Transverse colon (tissue), 4 donors: Measurements from ENCODE around the gene FAM118B. TPM values are rescaled to one million over a fixed set of nuclear protein-coding genes. Genes with fewer than 3 reads are reported as not detected.
A peak's percentile ranks its signal among the peaks of the same experiment; 100 is the strongest.

Source experiments
- DNase-seq: peaks from one replicate; pipeline ENCODE4 v3.0.0-alpha.2; 2019
- H3K27ac ChIP-seq, 4 donors: fragments of 200-600 bp; sonication (generic); 2 replicates each; pipeline ENCODE4 v1.5.1; 2016 to 2018; ENCODE audit warnings: inconsistent platforms in 4 of 4
- H3K27me3 ChIP-seq: fragments of 200-600 bp; sonication (generic); 2 replicates; pipeline ENCODE4 v1.5.1; 2017; ENCODE audit warnings: inconsistent platforms
- H3K36me3 ChIP-seq, 4 donors: fragments of 200-600 bp; sonication (generic); 2 replicates each; pipeline ENCODE4 v1.5.1; 2017 to 2019; ENCODE audit warnings: inconsistent platforms in 4 of 4
- H3K4me1 ChIP-seq, 4 donors: fragments of 200-600 bp; sonication (generic); 2 replicates each; pipeline ENCODE4 v1.5.1; 2017 to 2020; ENCODE audit warnings: inconsistent platforms in 4 of 4
- H3K4me3 ChIP-seq, 4 donors: fragments of 200-600 bp; sonication (generic); 1 replicate in 1 of 4; 2 replicates in 3 of 4; pipeline versions ENCODE4 v1.5.1 to v1.6.1; 2017 to 2019; ENCODE audit warnings: inconsistent platforms in 4 of 4
- H3K9me3 ChIP-seq, 2 donors: fragments of 200-600 bp; sonication (generic); 2 replicates each; pipeline ENCODE4 v1.5.1; 2017 to 2019; ENCODE audit warnings: inconsistent platforms in 2 of 2
- CTCF ChIP-seq, 5 experiments: fragments of 200-600 bp in 3 of 5; fragments of 450-650 bp in 2 of 5; sonication (generic) in 3 of 5; IDR thresholded peaks; 1 replicate in 2 of 5; 2 replicates in 3 of 5; pipeline ENCODE4 v1.5.1; 2016 to 2017; ENCODE audit warnings: antibody characterized with exemption in 5 of 5, inconsistent platforms in 3 of 5, mild to moderate bottlenecking in 2 of 5, moderate library complexity in 1 of 5
- EP300 ChIP-seq: sonication (generic); formaldehyde crosslinking; IDR thresholded peaks from one replicate; pipeline ENCODE4 v1.6.1; 2017; ENCODE audit warnings: antibody characterized with exemption, low read depth
- POLR2A ChIP-seq: fragments of 450-650 bp; IDR thresholded peaks from one replicate; pipeline ENCODE4 v1.6.1; 2016; ENCODE audit warnings: antibody characterized with exemption, mild to moderate bottlenecking, moderate library complexity
- POLR2AphosphoS5 ChIP-seq, 3 donors: sonication (generic); formaldehyde crosslinking; IDR thresholded peaks; one replicate each; pipeline ENCODE4 v1.6.1; 2016; ENCODE audit warnings: antibody characterized with exemption in 3 of 3
- WGBS, 2 donors: methylation state at CpG; one replicate each; pipeline ENCODE4 v1.1.5; 2018; ENCODE audit warnings: low coverage in 1 of 2; 5-methylcytosine and 5-hydroxymethylcytosine counted together
- in situ Hi-C, 4 donors: fragments of 200-750 bp; cut with MboI; loops; one replicate each; pipeline versions ENCODE4 v1.15.0 to v1.15.1; 2017; ENCODE audit warnings: low sequenced_read_pairs in 3 of 4, low pct_ligation_motif_present in 1 of 4, low pct_unique_long_range_greater_than_20kb in 1 of 4
- intact Hi-C: fragments of 100-400 bp; cut with DNase I; formaldehyde crosslinking; loops from one replicate; pipeline ENCODE4 v1.15.1; 2023; ENCODE audit warnings: low total_unique reads
- total RNA-seq, 4 donors: library from RNA; depleted of rRNA; stranded (reverse); fragments of >200 nt; gene quantifications; one replicate each; pipeline ENCODE4 v1.1.0, GENCODE V29; 2016

FAM118B gene
- 10 to 100 TPM; 13.7 to 54.5 (median 47.3) TPM for total RNA-seq

GRCh38 chr11:126211236-126212088 is at the start of gene FAM118B, which contains the start of gene RPUSD4:
TSS of gene FAM118B (plus strand) at chr11:126211782. CDS start at chr11:126235002, 23,220 bp downstream.
TSS of gene RPUSD4 (minus strand) at chr11:126211650. CDS start at chr11:126211638, 12 bp downstream.
- Histone ChIP-seq H3K9me3 (no peaks in the 10 kb centered on the region), H3K27me3 (no peaks in the 10 kb centered on the region), H3K27ac (peak within 1 kb of the TSS; percentile 83 to 88 (median 84)), H3K36me3 (peaks cover 0 to 12% (median under 1%) of the 10 kb centered on the region in 4 donors), H3K4me3 (peak within 1 kb of the TSS; percentile 71 to 92 (median 80)), H3K4me1 (peaks cover 0 to 44% (median 28%) of the 10 kb centered on the region in 4 donors)
- in situ Hi-C loops (loop anchor here in 2 of 4 donors (25.0 kb wide), 2 partner anchors 599 to 624 kb away; partner anchors contain the start of gene STT3A (in 1 of the 2)), intact Hi-C loops (no loop called here)
- 1% methylated on average over 60 of the region's 62 CpGs; no CpG with 5 or more reads in 1 of the 2 donors for WGBS, 2 donors
- DNase-seq = peak; percentile 99
- TF ChIP-seq EP300 (no peak), CTCF (IDR thresholded peaks at IDR 0.05) (peak in 1 of 5 experiments; percentile 12), POLR2A (peak; percentile 90), POLR2AphosphoS5 (IDR thresholded peaks at IDR 0.05) (peak; percentile 94 to 97 (median 96))

- WGBS, 2 donors = 89 to 100% methylated on average over 1 to 14 of the region's 14 CpGs
- Histone ChIP-seq H3K4me1 (peaks cover 3 to 20% (median 6%) of the 10 kb centered on the region in 4 donors), H3K36me3 (no peaks in the 10 kb centered on the region), H3K27me3 (peaks cover 3% of the 10 kb centered on the region), H3K27ac (peak overlapping the region in 2 of 4 donors; percentile 5 to 25), H3K9me3 (no peaks in the 10 kb centered on the region), H3K4me3 (no peak overlapping the region)
- TF ChIP-seq EP300 (no peak), POLR2AphosphoS5 (IDR thresholded peaks at IDR 0.05) (no peak), CTCF (IDR thresholded peaks at IDR 0.05) (no peak), POLR2A (no peak)
- no peak for DNase-seq
- intact Hi-C loops (no loop called here), in situ Hi-C loops (no loop called here)
Measured at GRCh38 chr11:126162306-126163030, 49.1 kb upstream of the FAM118B start.

- Histone ChIP-seq H3K27me3 (peaks cover 3% of the 10 kb centered on the region), H3K4me3 (no peak overlapping the region), H3K4me1 (peaks cover 3 to 20% (median 6%) of the 10 kb centered on the region in 4 donors), H3K27ac (peak overlapping the region in 1 of 4 donors; percentile 5), H3K36me3 (no peaks in the 10 kb centered on the region), H3K9me3 (no peaks in the 10 kb centered on the region)
- WGBS, 2 donors = 40 to 83% methylated on average over 1 to 22 of the region's 22 CpGs
- intact Hi-C loops = no loop called here
- DNase-seq = no peak
- in situ Hi-C loops = no loop called here
- TF ChIP-seq POLR2AphosphoS5 (IDR thresholded peaks at IDR 0.05) (peak; percentile 61 to 64 (median 61)), EP300 (no peak), POLR2A (no peak), CTCF (IDR thresholded peaks at IDR 0.05) (peak in 1 of 5 experiments; percentile 21)
Measured at GRCh38 chr11:126163074-126163700, 48.4 kb upstream of the FAM118B start.
